Esophagus muscularis mucosa (tissue), 4 donors: ENCODE measurements around the gene FBXW8. TPM values are rescaled to one million over a fixed set of nuclear protein-coding genes. Genes with fewer than 3 reads are reported as not detected.

Experiments used
- DNase-seq: peaks from one replicate; pipeline ENCODE4 v3.0.0-alpha.2; 2017; ENCODE audit errors: extremely low spot score
- H3K27ac ChIP-seq, 4 donors: fragments of 200-600 bp; sonication (generic); replicated peaks in 1 of 4; 1 replicate in 3 of 4; 2 replicates in 1 of 4; pipeline ENCODE4 v1.5.1; 2016 to 2019; ENCODE audit warnings: mild to moderate bottlenecking in 1 of 4
- H3K27me3 ChIP-seq, 4 donors: fragments of 200-600 bp; sonication (generic); one replicate each; pipeline versions ENCODE4 v1.5.1 to v1.6.0; 2016 to 2019
- H3K36me3 ChIP-seq, 4 donors: fragments of 200-600 bp; sonication (generic); one replicate each; pipeline ENCODE4 v1.5.1; 2016 to 2019
- H3K4me1 ChIP-seq, 4 donors: fragments of 200-600 bp; sonication (generic); one replicate each; pipeline ENCODE4 v1.5.1; 2016 to 2019
- H3K4me3 ChIP-seq, 4 donors: fragments of 200-600 bp; sonication (generic); 1 replicate in 2 of 4; 2 replicates in 2 of 4; pipeline ENCODE4 v1.5.1; 2016 to 2019; ENCODE audit warnings: mild to moderate bottlenecking in 4 of 4, moderate library complexity in 1 of 4
- H3K9me3 ChIP-seq, 4 donors: fragments of 200-600 bp; sonication (generic); 1 replicate in 3 of 4; 2 replicates in 1 of 4; pipeline ENCODE4 v1.5.1; 2016 to 2019
- EP300 ChIP-seq: sonication (generic); formaldehyde crosslinking; IDR thresholded peaks from one replicate; pipeline ENCODE4 v1.6.1; 2017; ENCODE audit warnings: antibody characterized with exemption
- POLR2A ChIP-seq: fragments of 450-650 bp; IDR thresholded peaks from one replicate; pipeline ENCODE4 v1.6.1; 2017; ENCODE audit warnings: antibody characterized with exemption, moderate library complexity, mild to moderate bottlenecking, low read depth
- POLR2AphosphoS5 ChIP-seq, 2 donors: sonication (generic); formaldehyde crosslinking; IDR thresholded peaks; one replicate each; pipeline ENCODE4 v1.6.1; 2017; ENCODE audit warnings: antibody characterized with exemption in 2 of 2
- WGBS: methylation state at CpG from one replicate; pipeline ENCODE4 v1.1.5; 2018; 5-methylcytosine and 5-hydroxymethylcytosine counted together
- intact Hi-C: fragments of 100-400 bp; cut with DNase I; formaldehyde crosslinking; loops from one replicate; pipeline ENCODE4 v1.15.1; 2023
- total RNA-seq, 4 donors: library from RNA; depleted of rRNA; stranded (reverse); fragments of >200 nt; gene quantifications; one replicate each; pipeline versions ENCODE4 v1.1.0 to v1.2.1, GENCODE V29; 2016
- TF ChIP-seq, protein P1 (sequence below), 3 experiments: fragments of 200-600 bp in 2 of 3; fragments of 450-650 bp in 1 of 3; sonication (generic) in 2 of 3; IDR thresholded peaks; one replicate each; pipeline ENCODE4 v1.5.1; 2017 to 2019; ENCODE audit warnings: antibody characterized with exemption in 3 of 3, mild to moderate bottlenecking in 2 of 3, moderate library complexity in 1 of 3

Gene FBXW8
- total RNA-seq, 4 donors from 2014 or later: 11.9 to 13.9 (median 13.3) TPM

DNA sequence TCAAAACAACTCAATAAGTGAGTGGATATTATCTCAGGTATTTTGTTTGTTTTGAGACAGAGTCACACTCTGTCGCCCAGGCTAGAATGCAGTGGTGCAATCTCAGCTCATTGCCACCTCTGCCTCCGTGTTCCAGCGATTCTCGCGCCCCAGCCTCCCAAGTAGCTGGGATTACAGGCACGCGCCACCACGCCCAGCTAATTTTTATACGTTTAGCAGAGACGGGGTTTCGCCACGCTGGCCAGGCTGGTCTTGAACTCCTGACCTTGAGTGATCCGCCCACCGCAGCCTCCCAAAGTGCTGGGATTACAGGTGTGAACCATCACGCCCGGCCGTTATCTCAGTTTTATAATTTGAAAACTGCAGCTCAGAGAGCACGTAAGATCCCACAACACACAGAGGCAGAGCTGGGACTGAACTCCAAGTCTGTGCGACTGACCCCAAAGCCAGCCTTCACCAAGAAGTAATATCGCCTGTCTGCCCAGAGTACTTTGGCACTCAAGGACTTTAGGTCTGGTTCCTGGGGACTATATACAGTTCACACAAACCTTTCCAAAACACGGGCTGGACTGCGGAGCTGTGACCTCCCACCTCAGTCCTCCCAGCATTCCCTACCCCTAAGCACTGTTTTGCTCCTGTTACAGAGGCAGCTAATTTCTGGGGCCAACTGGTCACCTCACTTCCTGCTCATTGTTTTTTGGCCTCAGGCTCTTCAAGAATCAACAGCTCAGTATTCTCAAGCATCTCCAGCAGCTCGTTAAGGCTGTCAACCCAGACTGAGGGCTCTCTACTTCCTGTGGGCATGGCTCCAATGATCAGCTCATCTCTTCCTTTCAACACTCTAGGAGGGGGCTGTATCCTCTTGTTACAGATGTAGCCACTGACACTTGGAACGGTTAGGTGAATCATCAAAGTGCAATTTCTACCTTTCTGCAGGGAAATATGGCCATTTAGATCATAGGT lies 165.9 kb downstream of the FBXW8 start:
- Histone ChIP-seq H3K4me3 (no peak overlapping the region), H3K4me1 (peaks cover 0 to 11% (median 0%) of the 10 kb centered on the region in 4 donors), H3K9me3 (no peaks in the 10 kb centered on the region), H3K27me3 (peaks cover 0 to 6% (median 0%) of the 10 kb centered on the region in 4 donors), H3K36me3 (peaks cover 0 to 4% (median 0%) of the 10 kb centered on the region in 4 donors), H3K27ac (no peak overlapping the region)
- no peak for DNase-seq
- TF ChIP-seq POLR2A (no peak), POLR2AphosphoS5 (IDR thresholded peaks at IDR 0.05) (no peak), EP300 (no peak)
- TF ChIP-seq, protein P1, sequence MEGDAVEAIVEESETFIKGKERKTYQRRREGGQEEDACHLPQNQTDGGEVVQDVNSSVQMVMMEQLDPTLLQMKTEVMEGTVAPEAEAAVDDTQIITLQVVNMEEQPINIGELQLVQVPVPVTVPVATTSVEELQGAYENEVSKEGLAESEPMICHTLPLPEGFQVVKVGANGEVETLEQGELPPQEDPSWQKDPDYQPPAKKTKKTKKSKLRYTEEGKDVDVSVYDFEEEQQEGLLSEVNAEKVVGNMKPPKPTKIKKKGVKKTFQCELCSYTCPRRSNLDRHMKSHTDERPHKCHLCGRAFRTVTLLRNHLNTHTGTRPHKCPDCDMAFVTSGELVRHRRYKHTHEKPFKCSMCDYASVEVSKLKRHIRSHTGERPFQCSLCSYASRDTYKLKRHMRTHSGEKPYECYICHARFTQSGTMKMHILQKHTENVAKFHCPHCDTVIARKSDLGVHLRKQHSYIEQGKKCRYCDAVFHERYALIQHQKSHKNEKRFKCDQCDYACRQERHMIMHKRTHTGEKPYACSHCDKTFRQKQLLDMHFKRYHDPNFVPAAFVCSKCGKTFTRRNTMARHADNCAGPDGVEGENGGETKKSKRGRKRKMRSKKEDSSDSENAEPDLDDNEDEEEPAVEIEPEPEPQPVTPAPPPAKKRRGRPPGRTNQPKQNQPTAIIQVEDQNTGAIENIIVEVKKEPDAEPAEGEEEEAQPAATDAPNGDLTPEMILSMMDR (IDR thresholded peaks at IDR 0.05): no peak
- intact Hi-C loops: no loop called here
- WGBS: 84% methylated on average over 23 of the region's 24 CpGs

DNA sequence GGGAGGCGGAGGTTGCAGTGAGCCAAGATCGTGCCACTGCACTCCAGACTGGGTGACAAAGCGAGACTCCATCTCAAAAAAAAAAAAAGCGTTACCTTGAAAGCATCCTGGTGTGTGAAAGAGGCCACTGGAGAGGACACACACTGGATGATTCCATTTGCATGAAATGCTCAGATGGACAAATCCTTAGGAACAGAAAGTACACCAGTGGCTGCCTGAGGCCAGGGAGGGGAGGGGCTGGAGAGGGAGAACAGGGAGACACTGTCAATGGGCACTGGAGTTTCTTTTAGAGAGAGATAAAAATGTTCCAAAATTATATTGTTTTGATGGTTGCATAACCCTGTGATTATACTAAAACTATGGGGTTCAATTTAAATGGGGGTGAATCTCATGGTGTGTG lies 168.7 kb downstream of the FBXW8 start:
- Histone ChIP-seq H3K27me3 (peaks cover 0 to 6% (median 0%) of the 10 kb centered on the region in 4 donors), H3K4me1 (peaks cover 0 to 13% (median 0%) of the 10 kb centered on the region in 4 donors), H3K9me3 (no peaks in the 10 kb centered on the region), H3K4me3 (no peak overlapping the region), H3K27ac (no peak overlapping the region), H3K36me3 (no peaks in the 10 kb centered on the region)
- no peak for DNase-seq
- intact Hi-C loops: no loop called here
- 94% methylated on average over 4 of the region's 4 CpGs for WGBS
- TF ChIP-seq EP300 (no peak), POLR2A (no peak), POLR2AphosphoS5 (IDR thresholded peaks at IDR 0.05) (no peak)
- TF ChIP-seq, protein P1 (IDR thresholded peaks at IDR 0.05): no peak

- no peak overlapping the region for H3K27ac ChIP-seq
- no peaks in the 10 kb centered on the region for H3K36me3 ChIP-seq
- no peaks in the 10 kb centered on the region for H3K9me3 ChIP-seq
- peaks cover 0 to 6% (median 0%) of the 10 kb centered on the region in 4 donors for H3K27me3 ChIP-seq
- H3K4me1 ChIP-seq: peaks cover 0 to 13% (median 0%) of the 10 kb centered on the region in 4 donors
- TF ChIP-seq POLR2AphosphoS5 (IDR thresholded peaks at IDR 0.05): no peak
- TF ChIP-seq, protein P1 (IDR thresholded peaks at IDR 0.05): no peak
- no peak for TF ChIP-seq EP300
- no peak for TF ChIP-seq POLR2A
- intact Hi-C loops: no loop called here
- DNase-seq: no peak
- WGBS: 58% methylated on average over 6 of the region's 6 CpGs
- no peak overlapping the region for H3K4me3 ChIP-seq
Observed at GRCh38 chr12:117080661-117081144, 170.0 kb downstream of the FBXW8 start.

Other genes with a start within 250 kb of the FBXW8 start
- 10 to 100 TPM in 3 of 4 donors, 1 to 10 TPM in 1; 6.2 to 19.2 (median 16.3) TPM for gene SPRING1, start 172.9 kb upstream of the FBXW8 start, total RNA-seq
- under 1 TPM; 0.17 to 0.63 (median 0.34) TPM for gene RNFT2, start 172.6 kb upstream of the FBXW8 start, total RNA-seq
- gene HRK, start 29.5 kb upstream of the FBXW8 start, total RNA-seq: under 1 TPM in 2 of 4 donors, not detected in 2; 0.11 to 0.17 TPM
- 1 to 10 TPM; 4.5 to 8.6 (median 6.6) TPM for gene TESC, start 188.5 kb downstream of the FBXW8 start, total RNA-seq